GM23248 (cell line): ENCODE data around the gene AMD1. TPM values are rescaled to one million over a fixed set of nuclear protein-coding genes. Genes with fewer than 3 reads are reported as not detected.

ENCODE experiments used
- DNase-seq: peaks from one replicate; pipeline ENCODE4 v3.0.0-alpha.2; 2015
- H2AFZ ChIP-seq: fragments of 200-600 bp; sonication (generic); 2 replicates; pipeline ENCODE4 v1.6.1; 2016; ENCODE audit warnings: antibody characterized with exemption
- H3F3A ChIP-seq: fragments of 200-600 bp; sonication (generic); 2 replicates; pipeline ENCODE4 v1.6.1; 2016; ENCODE audit warnings: mild to moderate bottlenecking, antibody characterized with exemption, mixed run types; ENCODE audit not compliant: insufficient read depth
- H3K27ac ChIP-seq: fragments of 200-600 bp; sonication (generic); 2 replicates; pipeline ENCODE4 v1.5.1; 2016; ENCODE audit warnings: mild to moderate bottlenecking
- H3K27me3 ChIP-seq: fragments of 200-600 bp; sonication (generic); replicated peaks from 2 replicates; pipeline ENCODE4 v1.6.1; 2016; ENCODE audit warnings: mild to moderate bottlenecking; ENCODE audit not compliant: insufficient read depth
- H3K36me3 ChIP-seq: fragments of 200-600 bp; sonication (generic); 2 replicates; pipeline ENCODE4 v1.6.1; 2016; ENCODE audit warnings: low read depth, mild to moderate bottlenecking
- H3K4me1 ChIP-seq: fragments of 200-600 bp; sonication (generic); 2 replicates; pipeline ENCODE4 v1.6.1; 2016; ENCODE audit warnings: mild to moderate bottlenecking; ENCODE audit not compliant: insufficient read depth
- H3K4me2 ChIP-seq: fragments of 200-600 bp; sonication (generic); one replicate; pipeline ENCODE4 v1.6.1; 2016; ENCODE audit warnings: mild to moderate bottlenecking; ENCODE audit not compliant: unreplicated experiment
- H3K4me3 ChIP-seq: fragments of 200-600 bp; sonication (generic); 2 replicates; pipeline ENCODE4 v1.5.1; 2016; ENCODE audit warnings: mild to moderate bottlenecking
- H3K79me2 ChIP-seq: fragments of 200-600 bp; sonication (generic); 2 replicates; pipeline ENCODE4 v1.6.1; 2016; ENCODE audit warnings: mild to moderate bottlenecking; ENCODE audit not compliant: insufficient read depth
- H3K9ac ChIP-seq: fragments of 200-600 bp; sonication (generic); 2 replicates; pipeline ENCODE4 v1.6.1; 2016; ENCODE audit warnings: mild to moderate bottlenecking
- H3K9me2 ChIP-seq: fragments of 200-600 bp; sonication (generic); 2 replicates; pipeline ENCODE4 v1.6.1; 2016; ENCODE audit warnings: mixed run types, mild to moderate bottlenecking, moderate library complexity; ENCODE audit not compliant: insufficient read depth
- H3K9me3 ChIP-seq: fragments of 200-600 bp; sonication (generic); one replicate; pipeline ENCODE4 v1.6.1; 2017; ENCODE audit warnings: low read depth
- H4K20me1 ChIP-seq: fragments of 200-600 bp; sonication (generic); 2 replicates; pipeline ENCODE4 v1.6.0; 2016; ENCODE audit not compliant: insufficient read depth
- EZH2 ChIP-seq: fragments of 200-600 bp; sonication (generic); IDR thresholded peaks from 2 replicates; pipeline ENCODE4 v1.6.1; 2018; ENCODE audit warnings: antibody characterized with exemption, mild to moderate bottlenecking; ENCODE audit not compliant: insufficient read depth, poor library complexity, severe bottlenecking
- EZH2phosphoT487 ChIP-seq: fragments of 200-600 bp; sonication (generic); IDR thresholded peaks from 2 replicates; pipeline ENCODE4 v1.6.1; 2018; ENCODE audit warnings: antibody characterized with exemption, moderate library complexity, mild to moderate bottlenecking, low read depth; ENCODE audit not compliant: insufficient read depth
- WGBS, 2 experiments: methylation state at CpG; one replicate each; pipeline ENCODE4 v1.1.6; 2015 to 2017; ENCODE audit warnings: low lambda C conversion rate in 2 of 2, low coverage in 1 of 2; ENCODE audit errors: missing lambda C conversion rate in 2 of 2; 5-methylcytosine and 5-hydroxymethylcytosine counted together
- in situ Hi-C: fragments of 300-500 bp; cut with MboI; formaldehyde crosslinking; loops from 2 replicates; pipeline ENCODE4 v1.15.0; 2020
- polyA plus RNA-seq: library from polyadenylated mRNA; unstranded; fragments of >200 nt; fragmentation: Nextera tagmentation; extraction: Ambion mirVana; gene quantifications from 2 replicates; pipeline ENCODE4 v1.2.1, GENCODE V29; 2016
- total RNA-seq: library from RNA; depleted of rRNA; stranded (reverse); fragments of >200 nt; shearing (Covaris generic); gene quantifications from 2 replicates; pipeline ENCODE4 v1.2.3, GENCODE V29; 2014; rRNA removed

The AMD1 gene
- 57.9 and 63.8 TPM in 2 replicates for total RNA-seq
- polyA plus RNA-seq: 36.7 and 39.9 TPM in 2 replicates

DNA sequence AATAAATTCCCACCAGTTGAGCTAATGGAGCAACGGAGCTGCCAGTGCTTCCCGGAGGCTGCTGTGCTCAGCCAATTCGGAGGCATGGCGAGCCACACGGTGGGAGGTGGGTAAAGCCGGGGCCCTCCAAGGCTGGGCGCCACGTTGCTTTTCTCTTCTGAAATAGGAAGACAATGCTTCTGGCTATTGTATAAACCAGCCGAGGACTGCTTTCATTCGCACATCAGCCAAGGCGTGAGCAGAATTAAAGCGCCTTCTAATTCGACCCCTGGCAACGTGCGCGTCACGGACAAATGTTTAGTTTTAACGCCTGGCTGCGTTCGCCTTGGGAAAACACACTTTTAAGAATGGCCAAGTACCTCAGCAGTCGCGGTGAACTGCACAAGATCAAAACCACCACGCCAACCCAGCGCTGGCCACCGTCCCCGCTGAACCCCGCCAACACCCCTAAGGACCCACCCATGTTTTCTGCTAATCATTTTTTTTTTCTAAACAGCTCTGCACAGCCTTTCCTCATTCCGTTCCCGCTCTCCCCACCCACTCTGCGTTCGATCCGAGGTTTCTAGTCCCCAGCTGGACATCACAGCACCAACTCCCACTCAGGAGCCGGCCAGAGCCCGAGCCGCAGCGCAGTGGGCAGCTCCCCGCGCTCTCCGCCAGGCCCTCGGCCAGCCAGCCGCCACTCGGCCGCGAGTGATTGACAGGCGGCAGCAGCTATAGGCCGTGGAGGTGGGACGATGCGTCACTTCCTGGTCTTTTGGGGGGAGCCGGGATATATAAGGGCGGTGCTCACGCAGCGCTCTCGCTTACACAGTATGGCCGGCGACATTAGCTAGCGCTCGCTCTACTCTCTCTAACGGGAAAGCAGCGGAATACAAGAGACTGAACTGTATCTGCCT is at the start of gene AMD1:
AMD1 (plus strand) TSS at position 805 of the 899 bp plus-strand sequence. CDS start 321 bp downstream, outside the sequence.
- H3K4me2 ChIP-seq: peak within 1 kb of the TSS; percentile 96
- no peaks in the 10 kb centered on the region for H3K9me3 ChIP-seq
- H3K9ac ChIP-seq: peak within 1 kb of the TSS; percentile 90
- H3K27ac ChIP-seq: peak within 1 kb of the TSS; percentile 90
- no peaks in the 10 kb centered on the region for H3K36me3 ChIP-seq
- H4K20me1 ChIP-seq: peaks cover 13% of the 10 kb centered on the region; the same call in 1 of the 2 replicates
- H3K79me2 ChIP-seq: peaks cover 44% of the 10 kb centered on the region
- 0 to 1% methylated on average over 57 to 59 of the region's 59 CpGs for WGBS, 2 experiments
- peak; percentile 99 for DNase-seq
- no peaks in the 10 kb centered on the region for H3K9me2 ChIP-seq
- peak within 1 kb of the TSS; percentile 95 for H2AFZ ChIP-seq
- TF ChIP-seq EZH2phosphoT487 (no peak), EZH2 (no peak)
- in situ Hi-C loops: no loop called here
- no peaks in the 10 kb centered on the region for H3K27me3 ChIP-seq
- H3K4me1 ChIP-seq: peaks cover 35% of the 10 kb centered on the region
- peaks cover 26% of the 10 kb centered on the region for H3F3A ChIP-seq
- peak within 1 kb of the TSS; percentile 82 for H3K4me3 ChIP-seq

DNA sequence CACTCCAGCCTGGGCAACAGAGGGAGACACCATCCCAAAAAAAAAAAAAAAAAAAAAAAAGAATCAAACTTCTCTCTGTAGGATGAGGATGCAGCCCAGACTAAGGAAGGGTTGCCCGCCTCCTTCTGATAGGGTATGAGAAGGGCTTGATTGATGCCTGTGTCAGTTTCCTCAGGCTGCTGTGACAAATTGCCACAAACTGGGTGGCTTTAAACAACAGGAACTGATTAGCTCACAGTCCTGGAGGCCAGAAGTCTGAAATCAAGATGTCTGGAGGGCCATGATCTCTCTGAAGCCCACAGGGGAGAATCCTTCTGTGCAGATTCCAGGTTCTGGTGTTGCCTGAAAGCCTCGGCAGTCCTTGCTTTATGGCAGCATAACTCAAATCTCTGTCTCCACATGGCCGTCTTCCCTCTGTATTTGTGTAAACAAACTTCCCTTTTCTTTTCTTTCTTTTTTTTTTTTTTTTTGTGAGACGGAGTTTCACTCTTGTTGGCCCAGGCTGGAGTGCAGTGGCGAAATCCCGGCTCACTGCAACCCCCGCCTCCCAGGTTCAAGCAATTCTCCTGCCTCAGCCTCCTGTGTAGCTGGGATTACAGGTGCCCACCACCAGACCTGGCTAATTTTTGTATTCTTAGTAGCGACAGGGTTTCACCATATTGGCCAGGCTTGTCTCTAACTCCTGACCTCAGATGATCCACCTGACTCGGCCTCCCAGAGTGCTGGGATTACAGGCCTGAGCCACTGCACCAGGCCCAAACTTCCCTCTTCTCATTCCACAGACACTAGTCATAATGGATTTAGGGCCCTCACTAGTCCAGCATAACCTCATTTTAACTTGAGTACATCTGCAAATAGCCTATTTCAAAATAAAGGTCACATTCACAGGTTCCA is 48.1 kb upstream of the AMD1 start:
- Histone ChIP-seq H3K79me2 (no peaks in the 10 kb centered on the region), H3K27ac (no peak overlapping the region), H3K27me3 (no peaks in the 10 kb centered on the region), H3K9me3 (no peaks in the 10 kb centered on the region), H3K4me2 (no peak overlapping the region), H3K36me3 (no peaks in the 10 kb centered on the region), H3K9me2 (no peaks in the 10 kb centered on the region), H2AFZ (peak overlapping the region; percentile 67; the same call in 1 of the 2 replicates), H3F3A (peaks cover 9% of the 10 kb centered on the region), H3K4me3 (no peak overlapping the region), H3K9ac (peak overlapping the region; percentile 3; the same call in 1 of the 2 replicates), H4K20me1 (no peaks in the 10 kb centered on the region), H3K4me1 (peaks cover 25% of the 10 kb centered on the region)
- 46 to 56% methylated on average over 8 to 9 of the region's 9 CpGs for WGBS, 2 experiments
- in situ Hi-C loops: no loop called here
- DNase-seq: peak; percentile 37
- TF ChIP-seq EZH2phosphoT487 (no peak), EZH2 (no peak)

- Histone ChIP-seq H3K79me2 (no peaks in the 10 kb centered on the region), H3F3A (no peaks in the 10 kb centered on the region), H3K27me3 (no peaks in the 10 kb centered on the region), H3K9me2 (no peaks in the 10 kb centered on the region), H3K9me3 (no peaks in the 10 kb centered on the region), H3K4me3 (no peak overlapping the region), H4K20me1 (no peaks in the 10 kb centered on the region), H3K27ac (no peak overlapping the region), H3K4me1 (peaks cover 9% of the 10 kb centered on the region; the same call in 1 of the 2 replicates), H3K36me3 (no peaks in the 10 kb centered on the region), H3K9ac (no peak overlapping the region), H3K4me2 (no peak overlapping the region), H2AFZ (no peak overlapping the region)
- TF ChIP-seq EZH2phosphoT487 (no peak), EZH2 (no peak)
- 8 to 12% methylated on average over 1 of the region's 1 CpG for WGBS, 2 experiments
- in situ Hi-C loops: no loop called here
- peak; percentile 72 for DNase-seq
Measured at GRCh38 chr6:110828396-110828795, 46.2 kb upstream of the AMD1 start.

DNA sequence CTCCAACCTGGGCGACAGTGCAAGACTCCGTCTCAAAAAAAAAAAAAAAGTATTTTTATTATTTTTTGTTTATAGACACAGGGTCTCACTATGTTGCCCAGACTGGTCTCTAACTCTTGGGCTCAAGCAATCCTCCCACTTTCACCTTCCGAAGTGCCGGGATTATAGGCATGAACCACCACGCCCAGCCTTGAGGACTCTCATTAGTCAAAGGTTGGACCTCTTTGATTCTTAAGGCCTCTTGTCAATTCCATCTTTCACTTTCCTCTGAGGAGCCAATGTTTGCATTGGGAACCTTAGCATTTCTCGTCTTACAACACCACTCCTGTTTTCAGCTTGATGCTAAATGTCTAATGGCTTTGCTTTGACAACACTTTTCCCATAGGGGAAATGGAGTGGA is 43.2 kb upstream of the AMD1 start:
- Histone ChIP-seq H3K9me2 (no peaks in the 10 kb centered on the region), H3K9ac (no peak overlapping the region), H3K79me2 (no peaks in the 10 kb centered on the region), H3K36me3 (no peaks in the 10 kb centered on the region), H3K4me3 (no peak overlapping the region), H2AFZ (no peak overlapping the region), H3K27me3 (no peaks in the 10 kb centered on the region), H3K4me1 (peaks cover 9% of the 10 kb centered on the region; the same call in 1 of the 2 replicates), H4K20me1 (no peaks in the 10 kb centered on the region), H3K9me3 (no peaks in the 10 kb centered on the region), H3K4me2 (no peak overlapping the region), H3K27ac (no peak overlapping the region), H3F3A (no peaks in the 10 kb centered on the region)
- TF ChIP-seq EZH2phosphoT487 (no peak), EZH2 (no peak)
- whole genome bisulfite sequencing, 2 experiments: 91 to 96% methylated on average over 6 of the region's 6 CpGs
- DNase-seq: no peak
- in situ Hi-C loops: no loop called here
